GM19467 (cell line): ENCODE measurements around the gene CNTNAP1.

Source experiments
- ATAC-seq: cut with Tn5 transposase; IDR thresholded peaks from one replicate; pipeline ENCODE4 v1.9.1; 2021; ENCODE audit warnings: mild to moderate bottlenecking, moderate library complexity; ENCODE audit not compliant: unreplicated experiment

Gene CNTNAP1

GRCh38 chr17:42669977-42670788 lies 12.1 kb upstream of the CNTNAP1 start:
- no peak for ATAC-seq

- ATAC-seq, result no peak
Observed at GRCh38 chr17:42670789-42671657, 11.3 kb upstream of the CNTNAP1 start.

- ATAC-seq, result no peak
Observed at GRCh38 chr17:42672038-42672437, 10.3 kb upstream of the CNTNAP1 start.

- no peak for ATAC-seq
Observed at GRCh38 chr17:42673266-42673884, 9.0 kb upstream of the CNTNAP1 start.

- ATAC-seq, result no peak
Observed at GRCh38 chr17:42673885-42674754, 8.2 kb upstream of the CNTNAP1 start.

GRCh38 chr17:42674755-42675347 lies 7.5 kb upstream of the CNTNAP1 start:
- no peak for ATAC-seq

GRCh38 chr17:42675348-42675964 lies 6.9 kb upstream of the CNTNAP1 start:
- ATAC-seq, result no peak

GRCh38 chr17:42675965-42676423 lies 6.3 kb upstream of the CNTNAP1 start:
- ATAC-seq, result no peak

GRCh38 chr17:42676424-42677011 lies 5.8 kb upstream of the CNTNAP1 start, which contains the start of gene PLEKHH3:
Gene PLEKHH3, minus strand, starts transcription at chr17:42676994. Its CDS starts 431 bp downstream, at chr17:42676563.
- ATAC-seq, result no peak

- ATAC-seq, result peak; percentile 60
Observed at GRCh38 chr17:42677012-42677857, 5.1 kb upstream of the CNTNAP1 start.

GRCh38 chr17:42677921-42678781 lies 4.2 kb upstream of the CNTNAP1 start:
- peak; percentile 28 for ATAC-seq

GRCh38 chr17:42678951-42679491 lies 3.3 kb upstream of the CNTNAP1 start:
- no peak for ATAC-seq

- ATAC-seq, result no peak
Observed at GRCh38 chr17:42679492-42680330, 2.6 kb upstream of the CNTNAP1 start.

GRCh38 chr17:42680331-42680808 lies 2.0 kb upstream of the CNTNAP1 start:
- ATAC-seq, result no peak

GRCh38 chr17:42682722-42683403 lies 532 bp downstream of the CNTNAP1 start:
- no peak for ATAC-seq
